Endodermal cell (in vitro differentiated cells): ENCODE measurements around the gene TNS2. TPM values are rescaled to one million over a fixed set of nuclear protein-coding genes. Genes with fewer than 3 reads are reported as not detected.
"Not testable (repeated sequence)": the region's sequence is repeated elsewhere in the genome, so short reads cannot be mapped to it uniquely, and the experiment has no call there.

Source experiments
- DNase-seq: peaks from one replicate; pipeline ENCODE4 v3.0.0-alpha.2; 2017
- H3K27ac ChIP-seq: 2 replicates; pipeline ENCODE4 v1.5.1; 2013; ENCODE audit warnings: mild to moderate bottlenecking, low read depth, low read length, moderate library complexity
- H3K27me3 ChIP-seq: 2 replicates; pipeline ENCODE4 v1.6.1; 2013; ENCODE audit warnings: mild to moderate bottlenecking, low read length, moderate library complexity; ENCODE audit not compliant: insufficient read depth, control insufficient read depth, poor library complexity, severe bottlenecking
- H3K36me3 ChIP-seq: 2 replicates; pipeline ENCODE4 v1.7.0; 2013; ENCODE audit warnings: mild to moderate bottlenecking, low read length, moderate library complexity; ENCODE audit not compliant: control insufficient read depth, insufficient read depth
- H3K4me1 ChIP-seq: one replicate; pipeline ENCODE4 v1.7.0; 2013; ENCODE audit warnings: low read length; ENCODE audit not compliant: control insufficient read depth, insufficient read depth
- H3K4me3 ChIP-seq: 2 replicates; pipeline ENCODE4 v1.5.1; 2013; ENCODE audit warnings: mild to moderate bottlenecking, low read length, moderate library complexity
- H3K9ac ChIP-seq: 2 replicates; pipeline ENCODE4 v1.6.1; 2013; ENCODE audit warnings: mild to moderate bottlenecking, low read length, moderate library complexity; ENCODE audit not compliant: poor library complexity, severe bottlenecking; ENCODE audit errors: extremely low read depth
- H3K9me3 ChIP-seq: 2 replicates; pipeline ENCODE4 v1.6.1; 2013; ENCODE audit warnings: mild to moderate bottlenecking, low read length, moderate library complexity; ENCODE audit not compliant: control insufficient read depth
- H3K27ac Mint-ChIP-seq: 2 replicates; pipeline ENCODE4 v1.8.0; 2020; ENCODE audit warnings: mixed read lengths
- H3K27me3 Mint-ChIP-seq: 2 replicates; pipeline ENCODE4 v1.8.0; 2021; ENCODE audit warnings: mild to moderate bottlenecking, mixed read lengths; ENCODE audit not compliant: insufficient read depth
- H3K36me3 Mint-ChIP-seq: 2 replicates; pipeline ENCODE4 v1.8.0; 2020; ENCODE audit warnings: low read depth, mixed read lengths
- H3K4me1 Mint-ChIP-seq: 2 replicates; pipeline ENCODE4 v1.8.0; 2020; ENCODE audit warnings: mixed read lengths
- H3K4me3 Mint-ChIP-seq: 2 replicates; pipeline ENCODE4 v1.8.0; 2020; ENCODE audit warnings: mild to moderate bottlenecking, moderate library complexity, mixed read lengths
- H3K9me3 Mint-ChIP-seq: 2 replicates; pipeline ENCODE4 v1.8.0; 2020; ENCODE audit warnings: mild to moderate bottlenecking, mixed read lengths
- WGBS, 2 experiments: methylation state at CpG; one replicate each; pipeline versions ENCODE4 v1.1.5 to v1.1.7; 2013; ENCODE audit warnings: missing lambda C conversion rate in 2 of 2, mixed read lengths in 1 of 2; ENCODE audit not compliant: insufficient coverage in 1 of 2, insufficient read length in 1 of 2; 5-methylcytosine and 5-hydroxymethylcytosine counted together
- total RNA-seq, 2 donors: library from RNA; stranded (reverse); fragmentation: NEBNext Ultra II Directional in 1 of 2; extraction: Animal tissue kit (Norgen Biotek cat#: 25700) in 1 of 2; gene quantifications; 2 replicates in 1 of 2; 3 replicates in 1 of 2; pipeline ENCODE4 v1.2.1, GENCODE V29; 2021
- TF ChIP-seq, protein P1 (sequence below): fragments of 200-600 bp; sonication (generic); conservative IDR thresholded peaks from 2 replicates; pipeline ENCODE4 v1.5.0; 2021; ENCODE audit warnings: antibody characterized with exemption, mild to moderate bottlenecking

The TNS2 gene
- total RNA-seq, 2 donors from 2014 or later, result 10.2 to 12.6 TPM

DNA sequence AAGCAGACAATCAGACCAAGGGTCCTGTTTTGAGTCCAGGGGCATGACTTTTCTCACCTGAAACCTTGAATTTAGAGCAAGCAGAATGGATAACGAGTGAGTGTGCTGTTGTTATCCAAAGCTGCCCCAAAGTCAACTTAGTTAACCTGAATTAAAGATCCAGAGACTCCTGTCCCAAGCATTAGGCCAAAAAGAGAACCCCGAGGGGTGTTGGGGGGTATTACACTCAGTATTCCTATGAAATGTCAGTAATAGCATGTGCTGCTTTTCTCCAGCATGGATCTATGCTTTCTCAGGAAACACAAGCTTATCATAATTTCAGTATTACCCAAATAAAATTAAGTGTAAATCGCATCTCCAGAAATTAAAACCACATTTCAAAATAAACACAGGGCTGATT lies 24.6 kb upstream of the TNS2 start:
- H3K4me3 ChIP-seq, result no peak overlapping the region
- peak; percentile 50 for DNase-seq
- Mint-ChIP-seq H3K9me3 (no peaks in the 10 kb centered on the region), H3K27ac (no peak overlapping the region), H3K27me3 (no peaks in the 10 kb centered on the region), H3K4me1 (no peaks in the 10 kb centered on the region), H3K4me3 (no peak overlapping the region), H3K36me3 (peaks cover 79% of the 10 kb centered on the region)
- H3K27ac ChIP-seq, result no peak overlapping the region
- H3K9me3 ChIP-seq, result no peaks in the 10 kb centered on the region
- WGBS, 2 experiments, result 92 to 100% methylated on average over 2 to 3 of the region's 3 CpGs
- H3K4me1 ChIP-seq, result no peaks in the 10 kb centered on the region
- H3K36me3 ChIP-seq, result peaks cover 91% of the 10 kb centered on the region
- TF ChIP-seq, protein P1, sequence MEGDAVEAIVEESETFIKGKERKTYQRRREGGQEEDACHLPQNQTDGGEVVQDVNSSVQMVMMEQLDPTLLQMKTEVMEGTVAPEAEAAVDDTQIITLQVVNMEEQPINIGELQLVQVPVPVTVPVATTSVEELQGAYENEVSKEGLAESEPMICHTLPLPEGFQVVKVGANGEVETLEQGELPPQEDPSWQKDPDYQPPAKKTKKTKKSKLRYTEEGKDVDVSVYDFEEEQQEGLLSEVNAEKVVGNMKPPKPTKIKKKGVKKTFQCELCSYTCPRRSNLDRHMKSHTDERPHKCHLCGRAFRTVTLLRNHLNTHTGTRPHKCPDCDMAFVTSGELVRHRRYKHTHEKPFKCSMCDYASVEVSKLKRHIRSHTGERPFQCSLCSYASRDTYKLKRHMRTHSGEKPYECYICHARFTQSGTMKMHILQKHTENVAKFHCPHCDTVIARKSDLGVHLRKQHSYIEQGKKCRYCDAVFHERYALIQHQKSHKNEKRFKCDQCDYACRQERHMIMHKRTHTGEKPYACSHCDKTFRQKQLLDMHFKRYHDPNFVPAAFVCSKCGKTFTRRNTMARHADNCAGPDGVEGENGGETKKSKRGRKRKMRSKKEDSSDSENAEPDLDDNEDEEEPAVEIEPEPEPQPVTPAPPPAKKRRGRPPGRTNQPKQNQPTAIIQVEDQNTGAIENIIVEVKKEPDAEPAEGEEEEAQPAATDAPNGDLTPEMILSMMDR, result peak; percentile 56
- no peak overlapping the region for H3K9ac ChIP-seq
- no peaks in the 10 kb centered on the region for H3K27me3 ChIP-seq

DNA sequence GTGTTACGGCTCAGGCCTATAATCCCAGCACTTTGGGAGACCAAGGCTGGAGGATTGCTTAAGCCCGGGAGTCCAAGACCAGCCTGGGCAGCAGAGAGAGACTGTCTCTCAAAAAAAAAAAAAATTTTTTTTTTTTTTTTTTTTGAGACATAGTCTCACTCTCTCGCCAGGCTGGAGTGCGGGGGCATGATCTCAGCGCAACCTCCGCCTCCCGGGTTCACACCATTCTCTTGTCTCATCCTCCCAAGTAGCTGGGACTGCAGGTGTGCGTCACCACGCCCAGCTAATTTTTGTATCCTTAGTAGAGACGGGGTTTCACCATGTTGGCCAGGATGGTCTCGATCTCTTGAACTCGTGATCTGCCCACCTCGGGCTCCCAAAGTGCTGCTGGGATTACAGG lies 22.9 kb upstream of the TNS2 start:
- peaks cover 79% of the 10 kb centered on the region for H3K36me3 Mint-ChIP-seq
- H3K27me3 Mint-ChIP-seq, result not testable (repeated sequence)
- H3K36me3 ChIP-seq, result peaks cover 90% of the 10 kb centered on the region

DNA sequence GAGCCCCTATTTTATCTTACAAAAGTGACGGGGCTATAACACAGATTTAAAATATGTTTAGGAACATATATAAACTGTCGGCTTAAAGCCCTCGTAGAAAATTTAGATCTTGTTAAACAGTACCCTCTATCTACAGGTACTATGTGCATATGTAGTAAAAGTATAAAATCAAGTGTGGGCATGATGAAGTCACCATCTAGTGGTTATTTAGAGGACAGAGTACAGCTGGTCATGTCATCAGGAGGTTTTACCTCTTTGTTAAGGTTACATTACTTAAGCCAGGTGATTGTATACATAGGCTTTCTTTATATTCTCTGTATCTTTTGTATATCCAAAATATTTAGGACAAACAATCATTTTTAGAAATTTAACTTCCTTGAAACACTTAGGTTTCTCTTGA lies 18.2 kb upstream of the TNS2 start:
- no peak for DNase-seq
- Mint-ChIP-seq H3K4me1 (no peaks in the 10 kb centered on the region), H3K36me3 (peaks cover 76% of the 10 kb centered on the region), H3K27me3 (no peaks in the 10 kb centered on the region), H3K4me3 (no peak overlapping the region), H3K27ac (no peak overlapping the region), H3K9me3 (no peaks in the 10 kb centered on the region)
- TF ChIP-seq, protein P1, result peak; percentile 23
- 100% methylated on average over 1 of the region's 3 CpGs; no CpG with 5 or more reads in 1 of the 2 experiments for WGBS, 2 experiments
- Histone ChIP-seq H3K9me3 (no peaks in the 10 kb centered on the region), H3K27me3 (no peaks in the 10 kb centered on the region), H3K9ac (no peak overlapping the region), H3K27ac (no peak overlapping the region), H3K4me3 (no peak overlapping the region), H3K4me1 (no peaks in the 10 kb centered on the region), H3K36me3 (peaks cover 84% of the 10 kb centered on the region)

More for the DNA sequence above, 22.9 kb upstream of the TNS2 start:
- not testable (repeated sequence) for DNase-seq, H3K4me3 Mint-ChIP-seq, H3K4me1 ChIP-seq, H3K27me3 ChIP-seq, H3K9ac ChIP-seq, H3K9me3 Mint-ChIP-seq, H3K4me3 ChIP-seq, H3K4me1 Mint-ChIP-seq, H3K9me3 ChIP-seq, H3K27ac ChIP-seq, H3K27ac Mint-ChIP-seq
- WGBS, 2 experiments, result 87 to 90% methylated on average over 11 to 13 of the region's 13 CpGs

DNA sequence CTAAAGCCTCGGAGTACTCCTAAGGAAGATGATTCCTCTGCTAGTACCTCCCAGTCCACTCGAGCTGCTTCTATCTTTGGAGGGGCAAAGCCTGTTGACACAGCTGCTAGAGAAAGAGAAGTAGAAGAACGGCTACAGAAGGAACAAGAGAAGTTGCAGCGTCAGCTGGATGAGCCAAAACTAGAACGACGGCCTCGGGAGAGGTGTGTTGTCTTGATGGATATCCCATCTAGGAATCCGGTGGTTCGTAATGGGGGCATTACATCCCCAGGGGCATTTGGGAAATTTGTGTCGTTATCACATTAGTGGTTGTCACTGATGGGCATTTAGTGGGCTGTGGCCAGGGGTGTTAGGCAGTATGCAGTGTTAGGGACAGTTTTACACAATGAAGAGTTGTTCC lies 16.0 kb upstream of the TNS2 start:
- 98 to 100% methylated on average over 7 to 9 of the region's 10 CpGs for WGBS, 2 experiments
- H3K4me3 ChIP-seq, H3K9me3 ChIP-seq, H3K9me3 Mint-ChIP-seq, H3K4me3 Mint-ChIP-seq, H3K4me1 Mint-ChIP-seq, H3K27me3 ChIP-seq, H3K27me3 Mint-ChIP-seq, H3K27ac Mint-ChIP-seq, H3K27ac ChIP-seq, H3K9ac ChIP-seq, H3K4me1 ChIP-seq: not testable (repeated sequence)
- DNase-seq, result peak; percentile 39
- peaks cover 79% of the 10 kb centered on the region for H3K36me3 Mint-ChIP-seq
- H3K36me3 ChIP-seq, result peaks cover 85% of the 10 kb centered on the region
